Measurements from ENCODE around the gene TRMU.

Gene TRMU
- 54.9 to 67.1 (median 62.1) reads per million in 3 experiments for total RNA-seq

- DNase-seq = peak; percentile 53
These were observed at the start of gene TRMU for GRCh38 chr22:46335201-46336118. TRMU (plus strand) TSS chr22:46335714; CDS start chr22:46335765, 51 bp downstream.

GRCh38 chr22:46286006-46286405 is 49.5 kb upstream of the TRMU start:
- DNase-seq = no peak

GRCh38 chr22:46286941-46287872 is 48.3 kb upstream of the TRMU start:
- no peak for DNase-seq

- no peak for DNase-seq
These were observed 47.4 kb upstream of the TRMU start for GRCh38 chr22:46287873-46288751.

- DNase-seq = no peak
These were observed 46.7 kb upstream of the TRMU start for GRCh38 chr22:46288846-46289243.

GRCh38 chr22:46289244-46289891 is 46.1 kb upstream of the TRMU start:
- DNase-seq = no peak

GRCh38 chr22:46290121-46290842 is 45.2 kb upstream of the TRMU start:
- no peak for DNase-seq

GRCh38 chr22:46290843-46291785 is 44.4 kb upstream of the TRMU start:
- DNase-seq = no peak

- DNase-seq = no peak
These were observed 43.3 kb upstream of the TRMU start for GRCh38 chr22:46292173-46292572.

- DNase-seq = no peak
These were observed 42.8 kb upstream of the TRMU start for GRCh38 chr22:46292732-46293131.

- DNase-seq = no peak
These were observed 41.8 kb upstream of the TRMU start for GRCh38 chr22:46293577-46294260.

GRCh38 chr22:46294784-46295183 is 40.7 kb upstream of the TRMU start:
- DNase-seq = no peak

- no peak for DNase-seq
These were observed 40.1 kb upstream of the TRMU start for GRCh38 chr22:46295277-46295971.

GRCh38 chr22:46296257-46297150 is 39.0 kb upstream of the TRMU start, which contains the start of gene GTSE1:
GTSE1 (plus strand) TSS chr22:46296870; CDS start chr22:46297401, 531 bp downstream.
- peak; percentile 97 for DNase-seq

GRCh38 chr22:46297151-46297812 is 38.2 kb upstream of the TRMU start:
- no peak for DNase-seq

GRCh38 chr22:46299101-46299500 is 36.4 kb upstream of the TRMU start:
- no peak for DNase-seq

- DNase-seq = no peak
These were observed 35.0 kb upstream of the TRMU start for GRCh38 chr22:46300491-46300890.

Data from central memory CD4-positive, alpha-beta T cell (primary cell).